ENCODE data around the gene GALNS.

Gene GALNS

GRCh38 chr16:88770461-88771293 is 86.1 kb downstream of the GALNS start:
- DNase-seq (ENCODE audit: low read depth): peak; percentile 24

GRCh38 chr16:88769617-88770460 is 86.9 kb downstream of the GALNS start:
- peak; percentile 44 for DNase-seq (ENCODE audit: low read depth)

DNA sequence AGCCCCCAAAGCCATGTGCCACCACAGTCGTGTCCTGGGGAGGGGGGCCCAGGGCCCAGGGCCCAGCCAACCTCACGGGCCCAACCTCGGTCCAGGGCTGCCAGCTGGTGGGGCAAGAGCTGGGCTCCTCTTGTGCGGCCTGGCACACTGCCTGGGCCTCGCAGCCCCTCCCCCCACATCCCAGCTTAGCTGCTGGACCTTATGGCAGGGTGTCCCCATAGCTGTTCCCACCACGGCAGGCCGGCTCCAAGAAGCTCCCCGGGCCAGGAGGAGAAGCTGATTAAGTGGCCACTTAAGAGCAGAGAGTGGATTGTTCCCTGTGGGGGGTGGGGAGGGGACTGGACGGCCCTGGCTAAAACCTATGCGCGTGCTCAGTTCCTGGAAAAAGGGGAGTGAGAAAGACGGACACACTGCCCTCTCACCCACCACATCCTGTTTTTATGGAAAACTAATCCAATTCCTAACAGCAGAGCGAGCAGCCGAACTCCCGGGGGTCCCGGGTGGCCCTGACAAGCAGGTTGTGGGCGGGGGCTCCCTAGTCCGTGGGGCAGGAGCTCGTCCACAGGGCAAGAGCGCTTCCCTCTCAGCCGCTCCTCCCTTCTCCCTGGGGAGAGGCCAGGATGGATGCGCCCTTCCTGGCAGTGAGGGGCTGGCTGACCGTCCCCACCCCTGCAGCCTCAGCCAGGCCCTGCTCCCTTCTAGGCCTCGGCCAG is 88.5 kb downstream of the GALNS start:
- DNase-seq (ENCODE audit: low read depth): no peak

DNA sequence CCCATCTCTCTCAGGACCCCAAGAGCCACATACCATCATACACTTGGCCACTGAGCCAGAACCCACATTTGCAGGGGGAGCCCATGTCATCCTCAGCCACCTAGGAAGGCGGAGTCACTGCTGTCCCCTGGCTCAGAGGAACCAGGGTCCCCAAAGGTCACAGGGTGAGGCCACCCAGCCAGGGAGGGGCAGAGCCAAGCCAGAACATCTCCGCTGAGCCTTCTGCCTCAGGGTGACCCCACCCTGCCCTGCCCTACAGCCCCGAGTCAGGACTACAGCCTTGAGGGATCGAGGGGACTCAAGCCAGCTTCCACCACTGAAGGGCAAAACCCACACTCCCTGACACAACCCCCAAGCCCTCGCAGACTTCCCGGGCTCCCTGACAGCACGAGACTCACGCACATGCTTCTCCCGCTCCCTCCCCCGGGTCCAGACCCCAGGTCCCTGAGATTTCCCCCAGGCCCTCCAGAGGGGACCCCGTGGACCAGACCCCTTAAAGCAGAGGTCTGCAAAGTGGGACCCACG is 89.1 kb downstream of the GALNS start:
- DNase-seq (ENCODE audit: low read depth): no peak

GRCh38 chr16:88766975-88767374 is 89.8 kb downstream of the GALNS start:
- DNase-seq (ENCODE audit: low read depth): no peak

DNA sequence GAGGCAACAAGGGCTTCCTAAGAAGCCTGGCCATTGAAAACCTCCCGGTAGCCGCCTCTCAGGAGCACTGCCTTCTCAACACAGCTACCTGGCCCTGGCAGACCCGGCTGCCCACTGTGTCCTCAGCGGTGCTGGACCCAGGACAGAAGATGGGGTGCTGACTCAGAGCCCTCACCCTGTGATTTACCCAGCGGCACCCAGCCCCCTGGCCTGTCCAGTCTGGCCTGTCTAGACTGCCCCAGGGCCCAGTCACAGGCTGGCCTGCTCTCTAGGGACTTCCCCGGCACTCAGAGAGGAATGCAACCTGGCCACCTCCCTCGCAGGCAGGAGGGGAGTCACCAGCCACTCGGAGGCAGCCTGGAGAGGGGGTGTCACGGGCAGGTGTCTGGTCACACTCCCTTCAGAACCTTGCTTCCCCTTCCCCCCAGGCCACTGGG is 91.8 kb downstream of the GALNS start:
- peak; percentile 70 for DNase-seq (ENCODE audit: low read depth)

GRCh38 chr16:88764080-88764479 is 92.7 kb downstream of the GALNS start:
- no peak for DNase-seq (ENCODE audit: low read depth)
